Neural progenitor cell (in vitro differentiated cells): ENCODE results near the gene PITPNC1. TPM values are rescaled to one million over a fixed set of nuclear protein-coding genes. Genes with fewer than 3 reads are reported as not detected.
"Not testable (repeated sequence)": the region's sequence is repeated elsewhere in the genome, so short reads cannot be mapped to it uniquely, and the experiment has no call there.

Experiments
- DNase-seq: peaks from one replicate; pipeline ENCODE4 v3.0.0-alpha.2; 2016; ENCODE audit warnings: low spot score
- H2AFZ ChIP-seq: fragments of 200-600 bp; sonication (generic); replicated peaks from 2 replicates; pipeline ENCODE4 v1.6.1; 2016; ENCODE audit warnings: antibody characterized with exemption
- H3F3A ChIP-seq: fragments of 200-600 bp; sonication (generic); 2 replicates; pipeline ENCODE4 v1.6.1; 2016; ENCODE audit warnings: antibody characterized with exemption, low read depth
- H3K27ac ChIP-seq: fragments of 200-600 bp; sonication (generic); 2 replicates; pipeline ENCODE4 v1.5.1; 2016; ENCODE audit warnings: mild to moderate bottlenecking
- H3K27me3 ChIP-seq: fragments of 200-600 bp; sonication (generic); 2 replicates; pipeline ENCODE4 v1.6.1; 2016; ENCODE audit warnings: mild to moderate bottlenecking, moderate library complexity
- H3K36me3 ChIP-seq: fragments of 200-600 bp; sonication (generic); 2 replicates; pipeline ENCODE4 v1.5.1; 2016
- H3K4me1 ChIP-seq: fragments of 200-600 bp; sonication (generic); 2 replicates; pipeline ENCODE4 v1.6.1; 2016; ENCODE audit warnings: mixed run types
- H3K4me2 ChIP-seq: fragments of 200-600 bp; sonication (generic); 2 replicates; pipeline ENCODE4 v1.6.1; 2016
- H3K4me3 ChIP-seq: fragments of 200-600 bp; sonication (generic); 2 replicates; pipeline ENCODE4 v1.5.1; 2016
- H3K79me2 ChIP-seq: fragments of 200-600 bp; sonication (generic); 2 replicates; pipeline ENCODE4 v1.6.1; 2016; ENCODE audit warnings: low read depth
- H3K9ac ChIP-seq: fragments of 200-600 bp; sonication (generic); 2 replicates; pipeline ENCODE4 v1.6.1; 2016
- H3K9me3 ChIP-seq: fragments of 200-600 bp; sonication (generic); 2 replicates; pipeline ENCODE4 v1.5.1; 2016; ENCODE audit warnings: low read depth
- H4K20me1 ChIP-seq: fragments of 200-600 bp; sonication (generic); 2 replicates; pipeline ENCODE4 v1.6.1; 2016; ENCODE audit warnings: low read depth
- H3K27ac Mint-ChIP-seq: 3 replicates; pipeline ENCODE4 v1.8.0; 2021; ENCODE audit warnings: mixed read lengths
- H3K27me3 Mint-ChIP-seq: 2 replicates; pipeline ENCODE4 v1.8.0; 2022; ENCODE audit warnings: low read depth, mild to moderate bottlenecking, inconsistent platforms, moderate library complexity, mixed read lengths; ENCODE audit not compliant: insufficient read depth
- H3K36me3 Mint-ChIP-seq: 3 replicates; pipeline ENCODE4 v1.8.0; 2021; ENCODE audit warnings: mixed read lengths
- H3K4me1 Mint-ChIP-seq: 3 replicates; pipeline ENCODE4 v1.8.0; 2021; ENCODE audit warnings: mixed read lengths
- H3K4me3 Mint-ChIP-seq: 3 replicates; pipeline ENCODE4 v1.8.0; 2021; ENCODE audit warnings: mild to moderate bottlenecking, moderate library complexity, mixed read lengths
- H3K9me3 Mint-ChIP-seq: 3 replicates; pipeline ENCODE4 v1.8.0; 2020; ENCODE audit warnings: mixed read lengths
- EZH2 ChIP-seq: fragments of 200-600 bp; sonication (generic); IDR thresholded peaks from 2 replicates; pipeline ENCODE4 v1.6.1; 2017; ENCODE audit warnings: antibody characterized with exemption, mild to moderate bottlenecking, moderate library complexity
- EZH2phosphoT487 ChIP-seq: fragments of 200-600 bp; sonication (generic); IDR thresholded peaks from 2 replicates; pipeline ENCODE4 v1.6.1; 2017; ENCODE audit warnings: antibody characterized with exemption
- total RNA-seq: library from RNA; depleted of rRNA; stranded (reverse); fragments of >200 nt; gene quantifications from 2 replicates; pipeline ENCODE4 v1.2.3, GENCODE V29; 2015; ENCODE audit warnings: low replicate concordance
- TF ChIP-seq, protein P1 (sequence below): fragments of 200-600 bp; sonication (generic); IDR thresholded peaks from 2 replicates; pipeline ENCODE4 v1.5.1; 2017; ENCODE audit warnings: antibody characterized with exemption, mild to moderate bottlenecking

Gene PITPNC1
- total RNA-seq, 1 donor from 2014 or later, result 8.1 TPM

DNA sequence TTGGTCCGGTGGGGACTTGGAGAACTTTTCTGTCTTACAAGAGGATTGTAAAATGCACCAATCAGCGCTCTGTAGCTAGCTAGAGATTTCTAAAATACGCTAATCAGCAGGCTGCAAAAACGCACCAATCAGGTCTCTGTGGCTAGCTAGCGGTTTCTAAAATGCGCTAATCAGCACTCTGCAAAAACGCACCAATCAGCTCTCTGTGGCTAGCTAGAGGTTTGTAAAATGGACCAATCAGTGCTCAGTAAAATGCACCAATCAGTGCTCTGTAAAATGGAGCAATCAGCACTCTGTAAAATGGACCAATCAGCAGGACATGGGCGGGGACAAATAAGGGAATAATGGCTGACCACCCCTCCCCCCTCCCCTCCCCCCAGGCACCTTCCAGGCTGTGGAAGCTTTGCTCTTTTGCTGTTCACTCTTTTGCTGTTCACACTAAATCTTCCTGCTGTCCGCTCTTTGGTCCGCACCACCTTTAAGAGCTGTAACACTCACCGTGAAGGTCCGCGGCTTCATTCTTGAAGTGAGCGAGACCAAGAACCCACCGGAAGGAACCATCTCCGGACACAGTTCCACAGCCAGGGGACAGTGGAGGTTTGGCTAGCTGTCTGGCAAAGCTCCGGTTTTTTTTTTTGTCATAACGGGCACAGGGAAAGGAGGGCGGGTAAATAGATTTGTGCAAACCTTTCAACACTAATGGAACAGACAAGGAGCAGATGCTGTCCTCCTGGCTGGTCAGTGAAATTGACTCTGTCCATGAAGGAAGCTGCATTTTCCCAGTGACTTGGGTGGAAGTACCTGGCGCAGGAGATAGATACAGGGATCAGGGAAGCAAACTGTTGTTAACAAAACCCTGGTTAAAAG is 8.3 kb downstream of the PITPNC1 start:
- H3K9ac ChIP-seq, result no peak overlapping the region
- peaks cover 5% of the 10 kb centered on the region for H3F3A ChIP-seq
- Mint-ChIP-seq H3K9me3 (peaks cover 2% of the 10 kb centered on the region), H3K27ac (no peak overlapping the region), H3K4me3 (no peak overlapping the region), H3K4me1 (peaks cover 3% of the 10 kb centered on the region), H3K36me3 (peaks cover 10% of the 10 kb centered on the region), H3K27me3 (no peaks in the 10 kb centered on the region)
- no peak overlapping the region for H3K4me2 ChIP-seq
- no peak overlapping the region for H3K4me3 ChIP-seq
- no peaks in the 10 kb centered on the region for H3K9me3 ChIP-seq
- no peaks in the 10 kb centered on the region for H4K20me1 ChIP-seq
- no peaks in the 10 kb centered on the region for H3K27me3 ChIP-seq
- no peak overlapping the region for H3K27ac ChIP-seq
- no peaks in the 10 kb centered on the region for H3K36me3 ChIP-seq
- H2AFZ ChIP-seq, result no peak overlapping the region
- no peaks in the 10 kb centered on the region for H3K4me1 ChIP-seq
- H3K79me2 ChIP-seq, result peaks cover 21% of the 10 kb centered on the region
- TF ChIP-seq EZH2 (no peak), EZH2phosphoT487 (no peak)
- TF ChIP-seq, protein P1, sequence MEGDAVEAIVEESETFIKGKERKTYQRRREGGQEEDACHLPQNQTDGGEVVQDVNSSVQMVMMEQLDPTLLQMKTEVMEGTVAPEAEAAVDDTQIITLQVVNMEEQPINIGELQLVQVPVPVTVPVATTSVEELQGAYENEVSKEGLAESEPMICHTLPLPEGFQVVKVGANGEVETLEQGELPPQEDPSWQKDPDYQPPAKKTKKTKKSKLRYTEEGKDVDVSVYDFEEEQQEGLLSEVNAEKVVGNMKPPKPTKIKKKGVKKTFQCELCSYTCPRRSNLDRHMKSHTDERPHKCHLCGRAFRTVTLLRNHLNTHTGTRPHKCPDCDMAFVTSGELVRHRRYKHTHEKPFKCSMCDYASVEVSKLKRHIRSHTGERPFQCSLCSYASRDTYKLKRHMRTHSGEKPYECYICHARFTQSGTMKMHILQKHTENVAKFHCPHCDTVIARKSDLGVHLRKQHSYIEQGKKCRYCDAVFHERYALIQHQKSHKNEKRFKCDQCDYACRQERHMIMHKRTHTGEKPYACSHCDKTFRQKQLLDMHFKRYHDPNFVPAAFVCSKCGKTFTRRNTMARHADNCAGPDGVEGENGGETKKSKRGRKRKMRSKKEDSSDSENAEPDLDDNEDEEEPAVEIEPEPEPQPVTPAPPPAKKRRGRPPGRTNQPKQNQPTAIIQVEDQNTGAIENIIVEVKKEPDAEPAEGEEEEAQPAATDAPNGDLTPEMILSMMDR, result no peak
- no peak for DNase-seq

- peaks cover 9% of the 10 kb centered on the region for H3K36me3 Mint-ChIP-seq
- DNase-seq, result peak; percentile 85
- H3K9me3 ChIP-seq, result no peaks in the 10 kb centered on the region
- H3K4me1 ChIP-seq, result no peaks in the 10 kb centered on the region
- no peak overlapping the region for H2AFZ ChIP-seq
- H3K27me3 Mint-ChIP-seq, result no peaks in the 10 kb centered on the region
- H3K4me1 Mint-ChIP-seq, result peaks cover 3% of the 10 kb centered on the region
- H3K27me3 ChIP-seq, result no peaks in the 10 kb centered on the region
- no peak overlapping the region for H3K4me3 Mint-ChIP-seq
- H3K27ac Mint-ChIP-seq, result no peak overlapping the region
- H4K20me1 ChIP-seq, result no peaks in the 10 kb centered on the region
- H3F3A ChIP-seq, result peaks cover 5% of the 10 kb centered on the region
- peaks cover 2% of the 10 kb centered on the region for H3K9me3 Mint-ChIP-seq
- no peak overlapping the region for H3K4me3 ChIP-seq
- peaks cover 21% of the 10 kb centered on the region for H3K79me2 ChIP-seq
- TF ChIP-seq EZH2, result no peak
- TF ChIP-seq, protein P1, result peak; percentile 100
- H3K36me3 ChIP-seq, result no peaks in the 10 kb centered on the region
- H3K27ac ChIP-seq, result no peak overlapping the region
- no peak overlapping the region for H3K9ac ChIP-seq
- no peak overlapping the region for H3K4me2 ChIP-seq
These were observed 10.0 kb downstream of the PITPNC1 start for GRCh38 chr17:67386965-67387551.

- not testable (repeated sequence) for H3K9ac ChIP-seq, H3K4me2 ChIP-seq, H4K20me1 ChIP-seq, H2AFZ ChIP-seq, H3K27ac ChIP-seq, H3K4me1 ChIP-seq, H3K9me3 Mint-ChIP-seq, H3K27me3 Mint-ChIP-seq, H3K36me3 Mint-ChIP-seq, H3K36me3 ChIP-seq, H3K4me3 ChIP-seq, H3K9me3 ChIP-seq, H3K27ac Mint-ChIP-seq, H3K4me1 Mint-ChIP-seq, DNase-seq, H3K27me3 ChIP-seq, H3F3A ChIP-seq, H3K4me3 Mint-ChIP-seq
- peaks cover 21% of the 10 kb centered on the region for H3K79me2 ChIP-seq
These were observed 11.5 kb downstream of the PITPNC1 start for GRCh38 chr17:67388536-67388935.

DNA sequence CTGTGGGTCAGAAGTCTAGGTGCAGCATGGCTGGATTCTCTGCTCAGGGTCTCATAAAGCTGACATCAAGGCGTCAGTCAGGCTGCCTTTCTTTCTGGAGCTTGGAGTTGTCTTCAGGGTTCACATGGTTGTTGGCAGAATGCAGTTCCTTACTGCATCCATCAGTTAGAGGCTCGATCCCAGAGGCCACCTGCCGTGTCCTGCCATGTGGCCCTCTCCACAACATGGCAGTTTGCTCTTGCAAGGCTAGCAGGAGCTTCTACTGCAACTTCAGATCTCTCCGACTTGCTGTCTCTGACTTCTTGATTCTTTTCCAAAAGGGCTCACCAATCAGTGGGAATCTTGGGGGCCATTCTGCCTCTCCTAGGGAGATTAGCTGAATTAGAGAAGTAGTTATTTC is 11.9 kb downstream of the PITPNC1 start:
- no peak overlapping the region for H3K9ac ChIP-seq
- H3K4me1 Mint-ChIP-seq, result peaks cover 3% of the 10 kb centered on the region
- no peaks in the 10 kb centered on the region for H4K20me1 ChIP-seq
- peaks cover 2% of the 10 kb centered on the region for H3K27me3 Mint-ChIP-seq
- H3K27ac ChIP-seq, result no peak overlapping the region
- DNase-seq, result no peak
- H3K27ac Mint-ChIP-seq, result no peak overlapping the region
- no peaks in the 10 kb centered on the region for H3K27me3 ChIP-seq
- no peak overlapping the region for H3K4me3 ChIP-seq
- H3K4me3 Mint-ChIP-seq, result no peak overlapping the region
- H3K4me2 ChIP-seq, result no peak overlapping the region
- H3K9me3 Mint-ChIP-seq, result peaks cover 2% of the 10 kb centered on the region
- H3K4me1 ChIP-seq, result no peaks in the 10 kb centered on the region
- H3K36me3 Mint-ChIP-seq, result peaks cover 4% of the 10 kb centered on the region
- peaks cover 21% of the 10 kb centered on the region for H3K79me2 ChIP-seq
- H2AFZ ChIP-seq, result no peak overlapping the region
- peaks cover 5% of the 10 kb centered on the region for H3F3A ChIP-seq
- H3K9me3 ChIP-seq, result no peaks in the 10 kb centered on the region
- no peaks in the 10 kb centered on the region for H3K36me3 ChIP-seq
- no peak for TF ChIP-seq EZH2
- TF ChIP-seq, protein P1, result no peak
- no peak for TF ChIP-seq EZH2phosphoT487
